Neural cell (in vitro differentiated cells): Measurements from ENCODE around the gene HNRNPLL. TPM values are rescaled to one million over a fixed set of nuclear protein-coding genes. Genes with fewer than 3 reads are reported as not detected.

Source experiments
- H2AFZ ChIP-seq: fragments of 200-600, 300-800 bp; sonication (generic), shearing (Covaris generic); 2 replicates; pipeline ENCODE4 v1.6.0; 2014; ENCODE audit warnings: low read depth, mild to moderate bottlenecking, antibody characterized with exemption, low read length, moderate library complexity
- H3F3A ChIP-seq: fragments of 200-600 bp; shearing (Covaris generic); 2 replicates; pipeline ENCODE4 v1.6.1; 2016; ENCODE audit warnings: mild to moderate bottlenecking, moderate library complexity, mixed read lengths, antibody characterized with exemption, low read length; ENCODE audit not compliant: insufficient read depth, poor library complexity, severe bottlenecking
- H3K27ac ChIP-seq: fragments of 200-600, 300-800 bp; sonication (generic), shearing (Covaris generic); 2 replicates; pipeline ENCODE4 v1.5.1; 2014; ENCODE audit warnings: mild to moderate bottlenecking, low read length, moderate library complexity
- H3K27me3 ChIP-seq: fragments of 300-800, 200-600 bp; sonication (generic), shearing (Covaris generic); 2 replicates; pipeline ENCODE4 v1.6.0; 2014; ENCODE audit warnings: mild to moderate bottlenecking, low read depth, low read length, moderate library complexity; ENCODE audit not compliant: insufficient read depth
- H3K36me3 ChIP-seq: fragments of 300-800, 200-600 bp; sonication (generic), shearing (Covaris generic); 2 replicates; pipeline ENCODE4 v1.5.1; 2014; ENCODE audit warnings: mild to moderate bottlenecking, antibody characterized with exemption, low read length, moderate library complexity; ENCODE audit not compliant: insufficient read depth
- H3K4me2 ChIP-seq: fragments of 300-800, 200-600 bp; sonication (generic), shearing (Covaris generic); 2 replicates; pipeline ENCODE4 v1.6.0; 2014; ENCODE audit warnings: mild to moderate bottlenecking, low read length
- H3K4me3 ChIP-seq: fragments of 300-800, 200-600 bp; sonication (generic), shearing (Covaris generic); 2 replicates; pipeline ENCODE4 v1.5.1; 2014; ENCODE audit warnings: mild to moderate bottlenecking, low read length, moderate library complexity
- H3K79me2 ChIP-seq: fragments of 200-600 bp; shearing (Covaris generic); replicated peaks from 2 replicates; pipeline ENCODE4 v1.6.0; 2014; ENCODE audit warnings: mild to moderate bottlenecking, low read length, moderate library complexity; ENCODE audit not compliant: insufficient read depth
- H3K9ac ChIP-seq: fragments of 300-800, 200-600 bp; sonication (generic), shearing (Covaris generic); 2 replicates; pipeline ENCODE4 v1.6.1; 2016; ENCODE audit warnings: mild to moderate bottlenecking, low read length, mixed read lengths
- H3K9me2 ChIP-seq: fragments of 200-600 bp; shearing (Covaris generic); 2 replicates; pipeline ENCODE4 v1.6.1; 2016; ENCODE audit warnings: mild to moderate bottlenecking, low read length, mixed read lengths; ENCODE audit not compliant: insufficient read depth
- H3K9me3 ChIP-seq: fragments of 200-600, 300-800 bp; sonication (generic), shearing (Covaris generic); 2 replicates; pipeline ENCODE4 v1.6.1; 2016; ENCODE audit warnings: mild to moderate bottlenecking, mixed run types, low read length, moderate library complexity, mixed read lengths
- H4K20me1 ChIP-seq: fragments of 200-600 bp; shearing (Covaris generic); 2 replicates; pipeline ENCODE4 v1.6.1; 2016; ENCODE audit warnings: mild to moderate bottlenecking, mixed run types; ENCODE audit not compliant: insufficient read depth
- EZH2 ChIP-seq: fragments of 200-600, 300-800 bp; shearing (Covaris generic), sonication (generic); IDR thresholded peaks from 2 replicates; pipeline ENCODE4 v1.6.1; 2014; ENCODE audit warnings: antibody characterized with exemption, low read length, borderline replicate concordance, mild to moderate bottlenecking; ENCODE audit not compliant: insufficient read depth, poor library complexity, severe bottlenecking
- MXI1 ChIP-seq: fragments of 450-650 bp; conservative IDR thresholded peaks from 2 replicates; pipeline ENCODE4 v1.6.1; 2014; ENCODE audit warnings: antibody characterized with exemption, mild to moderate bottlenecking; ENCODE audit not compliant: poor library complexity, severe bottlenecking
- POLR2AphosphoS5 ChIP-seq: IDR thresholded peaks from 2 replicates; pipeline ENCODE4 v1.6.1; 2012
- RAD21 ChIP-seq: fragments of 450-650 bp; conservative IDR thresholded peaks from 2 replicates; pipeline ENCODE4 v1.6.1; 2014; ENCODE audit warnings: antibody characterized with exemption, mild to moderate bottlenecking, moderate library complexity
- SMC3 ChIP-seq: fragments of 450-650 bp; conservative IDR thresholded peaks from 2 replicates; pipeline ENCODE4 v1.6.1; 2014; ENCODE audit warnings: antibody characterized with exemption, mild to moderate bottlenecking, moderate library complexity; ENCODE audit not compliant: poor library complexity
- TAF1 ChIP-seq: IDR thresholded peaks from 2 replicates; pipeline ENCODE4 v1.6.1; 2012; ENCODE audit warnings: low read depth
- polyA plus RNA-seq: library from polyadenylated mRNA; depleted of rRNA; stranded (reverse); fragments of >200 nt; gene quantifications from 2 replicates; pipeline ENCODE4 v1.2.3, GENCODE V29; 2014
- TF ChIP-seq, protein P1 (sequence below): fragments of 450-650 bp; IDR thresholded peaks from 2 replicates; pipeline ENCODE4 v1.5.1; 2014; ENCODE audit warnings: antibody characterized with exemption, mild to moderate bottlenecking, moderate library complexity; ENCODE audit not compliant: poor library complexity, severe bottlenecking

Gene HNRNPLL
- polyA plus RNA-seq, 1 donor from 2014 or later: 63.5 TPM

DNA sequence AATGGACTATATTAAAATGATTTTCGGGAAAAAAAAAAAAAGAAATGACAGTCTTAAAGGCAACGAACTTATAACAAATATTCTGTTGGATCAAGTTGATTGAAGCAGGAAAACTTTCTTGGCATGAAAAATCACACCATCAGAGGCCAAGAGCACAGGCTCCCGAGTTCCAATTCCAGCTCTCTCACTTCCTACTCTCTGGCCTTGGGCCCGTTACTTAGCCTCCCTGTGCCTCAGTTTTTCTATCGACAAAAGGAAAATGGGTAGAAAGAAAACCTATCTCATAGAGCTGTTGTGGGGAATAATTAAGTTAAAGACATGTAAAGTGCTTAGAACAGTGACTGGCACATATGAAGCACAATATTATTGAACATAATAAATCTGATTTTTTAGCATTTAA, 74.2 kb downstream of the HNRNPLL start:
- H3K9me2 ChIP-seq: no peaks in the 10 kb centered on the region
- no peaks in the 10 kb centered on the region for H4K20me1 ChIP-seq
- H3K4me2 ChIP-seq: no peak overlapping the region
- H3K79me2 ChIP-seq: no peaks in the 10 kb centered on the region
- no peaks in the 10 kb centered on the region for H3K9me3 ChIP-seq
- H3K4me3 ChIP-seq: peak overlapping the region; percentile 60
- no peak overlapping the region for H2AFZ ChIP-seq
- H3K27me3 ChIP-seq: peaks cover 4% of the 10 kb centered on the region
- no peak overlapping the region for H3K9ac ChIP-seq
- TF ChIP-seq RAD21: no peak
- no peak for TF ChIP-seq EZH2
- TF ChIP-seq SMC3: no peak
- TF ChIP-seq POLR2AphosphoS5: no peak
- no peak for TF ChIP-seq TAF1
- H3K27ac ChIP-seq: no peak overlapping the region
- no peaks in the 10 kb centered on the region for H3F3A ChIP-seq
- H3K36me3 ChIP-seq: no peaks in the 10 kb centered on the region

DNA sequence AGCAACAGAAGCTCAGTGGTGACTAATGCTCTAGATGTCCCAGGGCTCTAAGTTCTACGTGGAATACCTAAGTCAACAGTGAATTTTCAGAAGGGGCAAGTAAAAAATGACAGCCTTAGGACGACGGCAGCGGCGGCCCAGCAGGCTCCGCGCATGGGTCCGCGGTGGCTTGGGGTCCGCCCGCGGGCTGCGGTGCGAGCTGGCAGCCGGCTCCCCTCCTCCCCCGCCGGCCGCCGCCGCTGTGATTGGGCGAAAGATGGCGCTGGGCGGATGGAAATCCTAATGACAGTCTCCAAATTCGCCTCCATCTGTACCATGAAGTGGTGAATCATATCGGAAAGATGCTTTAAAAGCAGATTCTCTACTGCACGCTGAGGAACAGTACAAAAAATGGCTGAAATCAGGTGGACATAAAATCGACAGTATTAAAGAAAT, 74.7 kb downstream of the HNRNPLL start:
- H3K4me2 ChIP-seq: no peak overlapping the region
- H3K27me3 ChIP-seq: peaks cover 4% of the 10 kb centered on the region
- peak overlapping the region; percentile 60 for H3K4me3 ChIP-seq
- H3F3A ChIP-seq: no peaks in the 10 kb centered on the region
- peak overlapping the region; percentile 9 for H3K9ac ChIP-seq
- no peak overlapping the region for H2AFZ ChIP-seq
- no peaks in the 10 kb centered on the region for H3K79me2 ChIP-seq
- H3K27ac ChIP-seq: no peak overlapping the region
- H3K36me3 ChIP-seq: no peaks in the 10 kb centered on the region
- no peaks in the 10 kb centered on the region for H3K9me3 ChIP-seq
- no peaks in the 10 kb centered on the region for H3K9me2 ChIP-seq
- no peaks in the 10 kb centered on the region for H4K20me1 ChIP-seq
- TF ChIP-seq RAD21 (no peak), SMC3 (peak; percentile 27)
- TF ChIP-seq, protein P1, sequence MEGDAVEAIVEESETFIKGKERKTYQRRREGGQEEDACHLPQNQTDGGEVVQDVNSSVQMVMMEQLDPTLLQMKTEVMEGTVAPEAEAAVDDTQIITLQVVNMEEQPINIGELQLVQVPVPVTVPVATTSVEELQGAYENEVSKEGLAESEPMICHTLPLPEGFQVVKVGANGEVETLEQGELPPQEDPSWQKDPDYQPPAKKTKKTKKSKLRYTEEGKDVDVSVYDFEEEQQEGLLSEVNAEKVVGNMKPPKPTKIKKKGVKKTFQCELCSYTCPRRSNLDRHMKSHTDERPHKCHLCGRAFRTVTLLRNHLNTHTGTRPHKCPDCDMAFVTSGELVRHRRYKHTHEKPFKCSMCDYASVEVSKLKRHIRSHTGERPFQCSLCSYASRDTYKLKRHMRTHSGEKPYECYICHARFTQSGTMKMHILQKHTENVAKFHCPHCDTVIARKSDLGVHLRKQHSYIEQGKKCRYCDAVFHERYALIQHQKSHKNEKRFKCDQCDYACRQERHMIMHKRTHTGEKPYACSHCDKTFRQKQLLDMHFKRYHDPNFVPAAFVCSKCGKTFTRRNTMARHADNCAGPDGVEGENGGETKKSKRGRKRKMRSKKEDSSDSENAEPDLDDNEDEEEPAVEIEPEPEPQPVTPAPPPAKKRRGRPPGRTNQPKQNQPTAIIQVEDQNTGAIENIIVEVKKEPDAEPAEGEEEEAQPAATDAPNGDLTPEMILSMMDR: no peak

DNA sequence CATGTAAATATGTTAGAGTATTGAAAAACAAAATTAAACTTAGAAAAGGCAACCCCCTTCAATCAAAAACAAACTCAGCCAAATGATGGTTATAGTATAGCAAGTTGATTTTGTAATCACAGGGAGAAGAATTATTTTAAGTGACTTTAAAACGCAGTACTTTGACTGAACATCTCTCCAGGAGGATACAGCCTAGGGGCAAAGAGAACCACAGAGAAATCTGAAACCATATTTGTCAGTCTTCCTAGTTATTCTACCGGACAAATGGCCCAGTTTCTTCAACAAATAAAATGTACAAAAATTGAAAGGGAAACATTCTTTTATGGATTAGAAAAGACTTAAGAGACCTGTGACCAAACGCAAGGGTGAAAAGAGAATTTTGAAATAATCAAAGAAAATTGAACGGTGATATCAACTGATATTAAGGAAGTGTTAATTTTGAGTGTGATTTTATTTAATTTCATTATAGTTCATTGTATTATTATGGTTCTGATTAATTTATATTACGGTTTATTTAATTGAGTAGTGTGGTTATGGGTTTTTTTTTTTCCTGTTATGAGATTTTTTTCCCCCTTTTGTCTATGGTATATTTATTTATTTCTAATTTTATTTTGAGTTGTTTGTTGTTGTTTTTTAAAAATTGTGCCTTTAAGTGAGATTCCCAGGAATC, 75.3 kb downstream of the HNRNPLL start:
- Histone ChIP-seq H3K4me2 (no peak overlapping the region), H3K4me3 (peak overlapping the region; percentile 60), H3K79me2 (no peaks in the 10 kb centered on the region), H3K27me3 (peaks cover 4% of the 10 kb centered on the region), H3K9me2 (no peaks in the 10 kb centered on the region), H3K36me3 (no peaks in the 10 kb centered on the region), H3K9me3 (no peaks in the 10 kb centered on the region), H4K20me1 (no peaks in the 10 kb centered on the region), H3K27ac (no peak overlapping the region), H3K9ac (peak overlapping the region; percentile 9), H2AFZ (no peak overlapping the region), H3F3A (no peaks in the 10 kb centered on the region)
- no peak for TF ChIP-seq RAD21
- TF ChIP-seq POLR2AphosphoS5: no peak
- TF ChIP-seq, protein P1: no peak
- no peak for TF ChIP-seq MXI1
